Hepatocyte (in vitro differentiated cells): ENCODE data around the gene MED16.

ENCODE experiments used
- CTCF ChIP-seq: fragments of 200-600 bp; sonication (generic); IDR thresholded peaks from 2 replicates; pipeline ENCODE4 v1.5.1; 2016; ENCODE audit warnings: antibody characterized with exemption, mild to moderate bottlenecking; ENCODE audit not compliant: poor library complexity
- EZH2 ChIP-seq: fragments of 200-600 bp; sonication (generic); IDR thresholded peaks from 2 replicates; pipeline ENCODE4 v1.6.1; 2016; ENCODE audit warnings: antibody characterized with exemption, mild to moderate bottlenecking, borderline replicate concordance

DNA sequence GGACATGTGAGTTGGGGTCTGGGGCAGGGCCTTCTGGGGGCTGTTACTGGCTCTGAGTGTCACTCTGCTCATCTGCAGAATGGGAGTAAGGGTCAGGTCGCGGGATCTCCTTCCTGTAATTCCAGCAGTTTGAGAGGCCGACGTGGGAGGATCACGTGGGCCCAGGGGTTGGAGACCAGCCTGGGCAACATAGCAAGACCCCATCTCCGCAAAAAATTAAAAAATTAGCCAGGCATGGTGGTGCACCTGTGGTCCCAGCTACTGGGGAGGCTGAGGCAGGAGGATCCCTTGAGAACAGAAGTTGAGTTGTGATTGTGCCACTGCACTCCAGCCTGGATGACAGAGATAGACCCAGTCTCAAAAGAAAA lies 36.9 kb upstream of the MED16 start:
- no peak for TF ChIP-seq EZH2
- TF ChIP-seq CTCF = no peak
